Left ventricle myocardium inferior (tissue), 1 donor: Measurements from ENCODE around the gene TBC1D22A. TPM values are rescaled to one million over a fixed set of nuclear protein-coding genes. Genes with fewer than 3 reads are reported as not detected.

Experiments
- DNase-seq: peaks from one replicate; pipeline ENCODE4 v3.0.0-alpha.2; 2020
- H3K27ac ChIP-seq: fragments of 200-600 bp; replicated peaks from 2 replicates; pipeline ENCODE4 v1.8.0; 2021
- H3K27me3 ChIP-seq: fragments of 200-600 bp; 2 replicates; pipeline ENCODE4 v1.8.0; 2021; ENCODE audit warnings: low read depth
- H3K36me3 ChIP-seq: fragments of 200-600 bp; 2 replicates; pipeline ENCODE4 v1.8.0; 2021
- H3K4me1 ChIP-seq: fragments of 200-600 bp; 2 replicates; pipeline ENCODE4 v1.8.0; 2021
- H3K4me3 ChIP-seq: fragments of 200-600 bp; 2 replicates; pipeline ENCODE4 v1.8.0; 2021; ENCODE audit warnings: mild to moderate bottlenecking, moderate library complexity
- H3K9me3 ChIP-seq: fragments of 200-600 bp; replicated peaks from 2 replicates; pipeline ENCODE4 v1.8.0; 2021
- intact Hi-C: fragments of 100-400 bp; cut with micrococcal nuclease; formaldehyde crosslinking; loops from one replicate; pipeline ENCODE4 v1.11.0; 2022
- total RNA-seq: library from RNA; stranded (reverse); fragmentation: NEBNext Ultra II Directional; extraction: Animal tissue kit (Norgen Biotek cat#: 25700); gene quantifications from one replicate; pipeline ENCODE4 v1.2.1, GENCODE V29; 2021
- TF ChIP-seq, protein P1 (sequence below): fragments of 200-600 bp; IDR thresholded peaks from 2 replicates; pipeline ENCODE4 v1.8.0; 2021; ENCODE audit warnings: antibody characterized with exemption, mild to moderate bottlenecking, borderline replicate concordance
- donor health status: DM: no; HTN: yes; CAD: no; lungs with severe emphysema.

The TBC1D22A gene
- total RNA-seq, 1 donor from 2014 or later = 16.2 TPM

- H3K9me3 ChIP-seq = no peaks in the 10 kb centered on the region
- no peak overlapping the region for H3K27ac ChIP-seq
- intact Hi-C loops = no loop called here
- no peaks in the 10 kb centered on the region for H3K27me3 ChIP-seq
- H3K4me3 ChIP-seq = no peak overlapping the region
- DNase-seq = no peak
- TF ChIP-seq, protein P1, sequence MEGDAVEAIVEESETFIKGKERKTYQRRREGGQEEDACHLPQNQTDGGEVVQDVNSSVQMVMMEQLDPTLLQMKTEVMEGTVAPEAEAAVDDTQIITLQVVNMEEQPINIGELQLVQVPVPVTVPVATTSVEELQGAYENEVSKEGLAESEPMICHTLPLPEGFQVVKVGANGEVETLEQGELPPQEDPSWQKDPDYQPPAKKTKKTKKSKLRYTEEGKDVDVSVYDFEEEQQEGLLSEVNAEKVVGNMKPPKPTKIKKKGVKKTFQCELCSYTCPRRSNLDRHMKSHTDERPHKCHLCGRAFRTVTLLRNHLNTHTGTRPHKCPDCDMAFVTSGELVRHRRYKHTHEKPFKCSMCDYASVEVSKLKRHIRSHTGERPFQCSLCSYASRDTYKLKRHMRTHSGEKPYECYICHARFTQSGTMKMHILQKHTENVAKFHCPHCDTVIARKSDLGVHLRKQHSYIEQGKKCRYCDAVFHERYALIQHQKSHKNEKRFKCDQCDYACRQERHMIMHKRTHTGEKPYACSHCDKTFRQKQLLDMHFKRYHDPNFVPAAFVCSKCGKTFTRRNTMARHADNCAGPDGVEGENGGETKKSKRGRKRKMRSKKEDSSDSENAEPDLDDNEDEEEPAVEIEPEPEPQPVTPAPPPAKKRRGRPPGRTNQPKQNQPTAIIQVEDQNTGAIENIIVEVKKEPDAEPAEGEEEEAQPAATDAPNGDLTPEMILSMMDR = no peak
- peaks cover 6% of the 10 kb centered on the region for H3K36me3 ChIP-seq
- H3K4me1 ChIP-seq = peaks cover 4% of the 10 kb centered on the region
Measured at GRCh38 chr22:47022075-47022473, 259.6 kb downstream of the TBC1D22A start.

DNA sequence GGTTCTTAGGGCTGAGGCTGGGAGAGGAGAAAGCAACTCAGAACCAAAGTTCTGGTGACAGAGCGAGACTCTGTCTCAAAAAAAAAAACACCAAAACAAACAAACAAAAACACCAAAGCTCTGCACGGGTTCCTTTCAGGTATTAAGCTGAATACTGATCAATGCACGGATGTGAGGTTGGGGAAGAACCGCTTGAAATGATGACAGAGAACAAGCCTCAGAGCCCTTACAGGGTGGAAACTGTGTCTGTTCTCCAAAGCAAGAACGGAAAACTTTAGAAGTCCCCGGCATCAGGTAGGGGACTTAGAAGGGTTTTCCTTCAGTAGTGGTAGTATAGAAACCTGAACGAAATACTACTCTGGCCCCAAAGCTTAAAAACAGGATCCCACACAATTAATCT is 260.0 kb downstream of the TBC1D22A start:
- intact Hi-C loops = no loop called here
- H3K27me3 ChIP-seq = no peaks in the 10 kb centered on the region

GRCh38 chr22:47023871-47024270 is 261.4 kb downstream of the TBC1D22A start:
- H3K36me3 ChIP-seq = peaks cover 6% of the 10 kb centered on the region
- peaks cover 4% of the 10 kb centered on the region for H3K4me1 ChIP-seq
- intact Hi-C loops = no loop called here
- H3K27ac ChIP-seq = no peak overlapping the region
- no peaks in the 10 kb centered on the region for H3K9me3 ChIP-seq
- DNase-seq = no peak
- H3K27me3 ChIP-seq = no peaks in the 10 kb centered on the region
- TF ChIP-seq, protein P1 = no peak
- no peak overlapping the region for H3K4me3 ChIP-seq

More for the DNA sequence above, 260.0 kb downstream of the TBC1D22A start:
- peaks cover 4% of the 10 kb centered on the region for H3K4me1 ChIP-seq
- H3K27ac ChIP-seq = no peak overlapping the region
- H3K4me3 ChIP-seq = no peak overlapping the region
- TF ChIP-seq, protein P1 = no peak
- H3K9me3 ChIP-seq = no peaks in the 10 kb centered on the region
- H3K36me3 ChIP-seq = peaks cover 6% of the 10 kb centered on the region
- DNase-seq = no peak

DNA sequence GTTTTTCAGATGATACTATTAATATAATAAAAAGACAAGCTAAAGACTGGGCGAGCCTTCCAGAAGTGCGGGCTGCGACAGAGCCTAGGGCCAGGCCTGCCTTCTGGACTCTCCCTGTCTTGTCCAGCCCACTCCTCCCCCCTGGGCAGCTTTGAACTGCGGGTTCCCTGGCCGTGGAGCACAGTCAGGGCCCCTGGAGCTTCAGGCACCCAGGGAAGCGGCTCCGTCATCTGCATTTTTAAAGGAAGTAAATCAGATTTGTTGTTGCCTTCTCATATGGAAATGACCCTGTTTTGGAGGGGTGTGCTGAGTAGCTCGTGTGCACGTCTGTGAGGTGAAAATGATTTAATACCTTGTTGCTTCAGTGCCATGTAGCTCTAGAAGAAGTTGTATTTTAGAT is 265.3 kb downstream of the TBC1D22A start:
- Histone ChIP-seq H3K36me3 (peaks cover 6% of the 10 kb centered on the region), H3K27me3 (no peaks in the 10 kb centered on the region), H3K9me3 (no peaks in the 10 kb centered on the region), H3K4me3 (no peak overlapping the region), H3K4me1 (no peaks in the 10 kb centered on the region), H3K27ac (no peak overlapping the region)
- intact Hi-C loops = no loop called here
- DNase-seq = no peak
- TF ChIP-seq, protein P1 = no peak

DNA sequence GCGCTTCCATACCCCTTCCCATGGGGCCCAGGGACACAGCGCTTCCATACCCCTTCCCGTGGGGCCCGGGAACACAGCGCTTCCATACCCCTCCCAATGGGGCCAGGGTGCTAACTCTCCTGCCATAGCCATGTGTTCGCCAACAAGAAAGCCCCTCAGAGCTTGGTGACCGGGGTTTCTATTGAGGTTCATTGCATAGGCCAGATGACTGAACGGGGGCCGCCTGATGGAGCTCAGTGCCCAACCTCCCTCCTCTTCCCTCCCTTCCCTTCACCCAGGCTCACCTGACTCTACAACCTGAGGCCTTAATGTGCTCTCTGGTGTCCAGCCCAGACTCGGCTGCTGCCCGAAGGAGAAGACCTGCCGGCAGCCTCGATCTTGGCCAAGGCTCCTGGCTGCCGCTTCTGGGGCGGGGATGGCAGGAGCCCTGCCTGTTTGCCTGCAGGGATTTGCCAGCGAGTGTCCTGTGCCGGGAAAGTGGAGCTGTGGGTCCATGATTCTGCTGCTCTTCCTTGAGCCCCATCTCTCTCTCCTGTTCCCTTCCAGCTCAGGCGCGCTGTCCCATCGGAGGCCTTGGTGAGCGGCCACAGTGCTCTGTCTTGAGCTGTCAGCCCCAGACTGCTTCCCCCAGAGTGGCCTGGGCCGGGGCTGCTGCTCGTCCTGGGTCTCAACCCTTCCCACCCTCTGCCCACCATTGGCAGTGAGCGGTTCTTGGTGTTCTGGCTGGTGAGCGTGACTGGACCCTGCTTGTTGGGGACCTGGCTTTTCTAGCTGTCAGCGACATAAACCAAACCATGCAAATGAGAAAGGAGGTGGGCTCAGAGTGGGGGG is 267.0 kb downstream of the TBC1D22A start:
- Histone ChIP-seq H3K27me3 (no peaks in the 10 kb centered on the region), H3K36me3 (no peaks in the 10 kb centered on the region), H3K4me1 (peaks cover 4% of the 10 kb centered on the region), H3K4me3 (no peak overlapping the region), H3K27ac (no peak overlapping the region), H3K9me3 (no peaks in the 10 kb centered on the region)
- peak; percentile 6 for DNase-seq
- TF ChIP-seq, protein P1 = no peak
- intact Hi-C loops = no loop called here
